ENCODE measurements around the gene SCEL.

SCEL gene

GRCh38 chr13:77687799-77688198, 152.3 kb downstream of the SCEL start:
- DNase-seq: no peak

- no peak for DNase-seq
These were observed 156.4 kb downstream of the SCEL start for GRCh38 chr13:77691871-77692270.

GRCh38 chr13:77692746-77693448, 157.4 kb downstream of the SCEL start:
- DNase-seq: no peak

GRCh38 chr13:77693449-77693940, 158.0 kb downstream of the SCEL start:
- DNase-seq: no peak

Data from NCI-H1048 (cell line).